ENCODE data around the gene KCNMA1. TPM values are rescaled to one million over a fixed set of nuclear protein-coding genes. Genes with fewer than 3 reads are reported as not detected.

Gene KCNMA1
- total RNA-seq, 2 donors from 2014 or later = 168 to 188 TPM

DNA sequence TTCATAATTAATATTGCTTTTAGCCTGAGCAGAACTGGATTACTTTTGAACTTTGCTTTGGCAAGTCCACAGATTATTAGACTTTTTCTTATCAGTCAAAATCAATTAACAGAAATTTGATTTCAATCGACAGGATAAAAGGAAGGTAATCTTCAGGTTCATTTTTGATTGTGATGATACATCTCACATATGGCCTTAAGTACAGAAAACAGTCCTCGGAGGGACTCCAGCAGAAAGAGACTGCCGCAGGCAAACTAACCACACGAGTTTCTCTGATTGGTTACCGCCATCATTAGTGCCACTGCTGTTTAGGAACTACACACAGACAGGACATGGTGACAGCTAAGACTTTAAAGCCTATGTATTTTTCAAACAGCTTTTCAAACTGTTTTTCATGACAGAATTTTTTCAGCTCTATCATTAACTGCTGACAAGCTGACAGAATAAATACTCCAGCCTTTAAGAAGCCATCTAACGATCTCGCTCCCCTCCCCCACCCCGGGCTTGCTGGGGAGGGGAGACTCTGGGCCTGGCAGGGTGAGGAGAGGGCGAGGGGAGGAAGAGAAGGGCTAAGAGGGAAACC lies 668.2 kb downstream of the KCNMA1 start:
- no peak for ATAC-seq (ENCODE audit: insufficient number of reproducible peaks, low FRiP score, low read depth)

DNA sequence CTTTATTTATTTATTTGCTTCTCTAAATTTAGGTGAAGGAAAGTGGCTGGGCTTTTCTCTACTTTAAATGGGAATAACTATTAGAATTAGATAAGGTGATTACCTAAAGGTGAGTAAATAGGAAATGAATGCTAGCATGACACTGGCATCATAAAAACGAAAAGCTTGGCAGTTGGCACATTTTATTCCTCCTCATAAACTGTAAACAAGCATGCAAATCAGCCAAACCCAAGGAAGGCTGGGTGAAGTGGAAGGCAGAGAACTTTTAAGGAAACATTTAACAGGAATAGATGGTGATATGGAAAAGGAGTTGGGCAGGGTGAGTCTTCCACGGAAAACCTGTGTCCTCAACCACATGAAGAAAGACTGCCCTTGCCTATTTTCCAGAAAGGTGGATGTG lies 669.1 kb downstream of the KCNMA1 start:
- TF ChIP-seq, protein P1, sequence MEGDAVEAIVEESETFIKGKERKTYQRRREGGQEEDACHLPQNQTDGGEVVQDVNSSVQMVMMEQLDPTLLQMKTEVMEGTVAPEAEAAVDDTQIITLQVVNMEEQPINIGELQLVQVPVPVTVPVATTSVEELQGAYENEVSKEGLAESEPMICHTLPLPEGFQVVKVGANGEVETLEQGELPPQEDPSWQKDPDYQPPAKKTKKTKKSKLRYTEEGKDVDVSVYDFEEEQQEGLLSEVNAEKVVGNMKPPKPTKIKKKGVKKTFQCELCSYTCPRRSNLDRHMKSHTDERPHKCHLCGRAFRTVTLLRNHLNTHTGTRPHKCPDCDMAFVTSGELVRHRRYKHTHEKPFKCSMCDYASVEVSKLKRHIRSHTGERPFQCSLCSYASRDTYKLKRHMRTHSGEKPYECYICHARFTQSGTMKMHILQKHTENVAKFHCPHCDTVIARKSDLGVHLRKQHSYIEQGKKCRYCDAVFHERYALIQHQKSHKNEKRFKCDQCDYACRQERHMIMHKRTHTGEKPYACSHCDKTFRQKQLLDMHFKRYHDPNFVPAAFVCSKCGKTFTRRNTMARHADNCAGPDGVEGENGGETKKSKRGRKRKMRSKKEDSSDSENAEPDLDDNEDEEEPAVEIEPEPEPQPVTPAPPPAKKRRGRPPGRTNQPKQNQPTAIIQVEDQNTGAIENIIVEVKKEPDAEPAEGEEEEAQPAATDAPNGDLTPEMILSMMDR (IDR thresholded peaks at IDR 0.05) = no peak
- Histone ChIP-seq H3K4me3 (no peak overlapping the region), H3K36me3 (peaks cover 5% of the 10 kb centered on the region), H3K9me3 (no peaks in the 10 kb centered on the region), H3K27ac (no peak overlapping the region), H3K4me1 (ENCODE audit: control insufficient read depth in 1 of 2, low read depth in 2 of 2) (no peaks in the 10 kb centered on the region), H3K27me3 (replicated peaks; ENCODE audit: insufficient read depth) (no peaks in the 10 kb centered on the region)
- no peak for ATAC-seq (ENCODE audit: insufficient number of reproducible peaks, low FRiP score, low read depth)
- no peak for DNase-seq (ENCODE audit: low spot score)

More for the DNA sequence above, 668.2 kb downstream of the KCNMA1 start:
- Histone ChIP-seq H3K36me3 (peaks cover 5% of the 10 kb centered on the region), H3K9me3 (no peaks in the 10 kb centered on the region), H3K27me3 (replicated peaks; ENCODE audit: insufficient read depth) (no peaks in the 10 kb centered on the region), H3K27ac (no peak overlapping the region), H3K4me3 (no peak overlapping the region), H3K4me1 (ENCODE audit: control insufficient read depth in 1 of 2, low read depth in 2 of 2) (no peaks in the 10 kb centered on the region)
- DNase-seq (ENCODE audit: low spot score) = no peak
- TF ChIP-seq, protein P1 (IDR thresholded peaks at IDR 0.05) = no peak

- H3K4me1 ChIP-seq (ENCODE audit: control insufficient read depth in 1 of 2, low read depth in 2 of 2) = no peaks in the 10 kb centered on the region
- ATAC-seq (ENCODE audit: insufficient number of reproducible peaks, low FRiP score, low read depth) (no peak), DNase-seq (ENCODE audit: low spot score) (no peak)
- H3K36me3 ChIP-seq = peaks cover 15% of the 10 kb centered on the region
- no peaks in the 10 kb centered on the region for H3K27me3 ChIP-seq (replicated peaks; ENCODE audit: insufficient read depth)
- no peak overlapping the region for H3K4me3 ChIP-seq
- H3K9me3 ChIP-seq = no peaks in the 10 kb centered on the region
- H3K27ac ChIP-seq = no peak overlapping the region
- TF ChIP-seq, protein P1 (IDR thresholded peaks at IDR 0.05) = no peak
Measured at GRCh38 chr10:76962851-76963250, 674.8 kb downstream of the KCNMA1 start.

GRCh38 chr10:76961841-76962240 lies 675.8 kb downstream of the KCNMA1 start:
- H3K9me3 ChIP-seq = no peaks in the 10 kb centered on the region
- H3K4me1 ChIP-seq (ENCODE audit: control insufficient read depth in 1 of 2, low read depth in 2 of 2) = no peaks in the 10 kb centered on the region
- TF ChIP-seq, protein P1 (IDR thresholded peaks at IDR 0.05) = no peak
- DNase-seq (ENCODE audit: low spot score) (no peak), ATAC-seq (ENCODE audit: insufficient number of reproducible peaks, low FRiP score, low read depth) (no peak)
- H3K36me3 ChIP-seq = peaks cover 15% of the 10 kb centered on the region
- H3K4me3 ChIP-seq = no peak overlapping the region
- no peaks in the 10 kb centered on the region for H3K27me3 ChIP-seq (replicated peaks; ENCODE audit: insufficient read depth)
- H3K27ac ChIP-seq = no peak overlapping the region

GRCh38 chr10:76959111-76959510 lies 678.5 kb downstream of the KCNMA1 start:
- Histone ChIP-seq H3K4me3 (no peak overlapping the region), H3K36me3 (peaks cover 25% of the 10 kb centered on the region), H3K4me1 (ENCODE audit: control insufficient read depth in 1 of 2, low read depth in 2 of 2) (no peaks in the 10 kb centered on the region), H3K27ac (no peak overlapping the region), H3K27me3 (replicated peaks; ENCODE audit: insufficient read depth) (no peaks in the 10 kb centered on the region), H3K9me3 (no peaks in the 10 kb centered on the region)
- TF ChIP-seq, protein P1 (IDR thresholded peaks at IDR 0.05) = no peak
- no peak for DNase-seq (ENCODE audit: low spot score)
- ATAC-seq (ENCODE audit: insufficient number of reproducible peaks, low FRiP score, low read depth) = no peak
